HG03521 (cell line): ENCODE measurements around the gene SLAMF7.
"Not testable (repeated sequence)": the region's sequence is repeated elsewhere in the genome, so short reads cannot be mapped to it uniquely, and the experiment has no call there.

Experiments
- ATAC-seq: cut with Tn5 transposase; IDR thresholded peaks from one replicate; pipeline ENCODE4 v1.9.1; 2021; ENCODE audit warnings: mild to moderate bottlenecking, moderate library complexity; ENCODE audit not compliant: unreplicated experiment

The SLAMF7 gene, protein sequence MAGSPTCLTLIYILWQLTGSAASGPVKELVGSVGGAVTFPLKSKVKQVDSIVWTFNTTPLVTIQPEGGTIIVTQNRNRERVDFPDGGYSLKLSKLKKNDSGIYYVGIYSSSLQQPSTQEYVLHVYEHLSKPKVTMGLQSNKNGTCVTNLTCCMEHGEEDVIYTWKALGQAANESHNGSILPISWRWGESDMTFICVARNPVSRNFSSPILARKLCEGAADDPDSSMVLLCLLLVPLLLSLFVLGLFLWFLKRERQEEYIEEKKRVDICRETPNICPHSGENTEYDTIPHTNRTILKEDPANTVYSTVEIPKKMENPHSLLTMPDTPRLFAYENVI

DNA sequence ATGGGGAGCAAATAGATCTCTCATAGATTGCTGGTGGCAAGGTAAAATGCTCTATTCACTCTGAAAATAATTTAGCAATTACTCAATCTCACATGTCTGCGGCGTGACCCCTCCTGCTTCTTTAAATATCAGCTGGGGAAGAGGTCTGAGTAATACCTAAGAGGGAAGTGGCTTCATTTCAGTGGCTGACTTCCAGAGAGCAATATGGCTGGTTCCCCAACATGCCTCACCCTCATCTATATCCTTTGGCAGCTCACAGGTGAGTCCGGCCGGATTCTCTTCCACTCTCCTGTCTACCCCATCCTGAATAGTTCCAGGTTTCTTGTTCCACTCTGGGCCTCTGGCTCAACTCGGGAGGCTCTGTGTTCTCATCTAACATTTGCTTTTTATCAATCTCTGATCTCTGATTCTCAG, at the start of gene SLAMF7:
SLAMF7 (plus strand) TSS at position 150 of the 414 bp plus-strand sequence; CDS start at position 205, 55 bp downstream.
- ATAC-seq, result no peak

GRCh38 chr1:160692390-160692789, 46.7 kb upstream of the SLAMF7 start:
- ATAC-seq, result not testable (repeated sequence)

GRCh38 chr1:160702100-160702499, 36.9 kb upstream of the SLAMF7 start:
- no peak for ATAC-seq

DNA sequence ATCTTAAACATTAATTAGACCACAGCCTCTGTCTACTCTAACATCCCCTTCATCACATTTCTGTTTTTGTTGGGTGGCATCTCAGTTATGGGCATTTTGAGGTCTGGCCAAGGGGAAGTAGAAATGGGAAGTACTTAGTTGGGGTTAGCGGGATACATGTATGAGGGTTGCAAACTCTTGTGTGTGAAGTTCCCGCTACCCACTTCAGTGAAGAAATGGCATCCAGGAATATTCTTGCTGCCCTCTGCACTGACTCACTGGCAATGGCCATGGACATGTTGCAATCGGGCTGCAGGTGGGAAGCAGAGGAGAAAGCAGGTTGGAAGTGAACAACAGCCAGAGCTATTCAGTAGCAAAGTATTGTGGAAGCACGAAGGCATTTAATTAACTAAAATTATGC, 34.8 kb upstream of the SLAMF7 start:
- ATAC-seq, result no peak

DNA sequence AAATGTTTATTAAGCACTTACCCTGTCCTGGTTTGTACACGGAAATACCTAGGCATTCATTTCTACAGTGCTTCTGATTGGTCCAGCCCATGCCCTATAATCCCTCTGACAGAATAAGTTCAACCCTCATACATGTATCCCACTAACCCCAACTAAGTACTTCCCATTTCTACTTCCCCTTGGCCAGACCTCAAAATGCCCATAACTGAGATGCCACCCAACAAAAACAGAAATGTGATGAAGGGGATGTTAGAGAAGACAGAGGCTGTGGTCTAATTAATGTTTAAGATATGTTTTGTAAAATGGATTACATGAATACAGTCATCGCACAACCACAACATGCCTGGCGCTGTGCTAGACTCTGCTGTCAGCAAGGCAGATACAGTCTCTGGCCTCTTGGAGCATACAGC, 33.8 kb upstream of the SLAMF7 start:
- ATAC-seq, result not testable (repeated sequence)

- ATAC-seq, result no peak
Measured at GRCh38 chr1:160705742-160706141, 33.3 kb upstream of the SLAMF7 start.

DNA sequence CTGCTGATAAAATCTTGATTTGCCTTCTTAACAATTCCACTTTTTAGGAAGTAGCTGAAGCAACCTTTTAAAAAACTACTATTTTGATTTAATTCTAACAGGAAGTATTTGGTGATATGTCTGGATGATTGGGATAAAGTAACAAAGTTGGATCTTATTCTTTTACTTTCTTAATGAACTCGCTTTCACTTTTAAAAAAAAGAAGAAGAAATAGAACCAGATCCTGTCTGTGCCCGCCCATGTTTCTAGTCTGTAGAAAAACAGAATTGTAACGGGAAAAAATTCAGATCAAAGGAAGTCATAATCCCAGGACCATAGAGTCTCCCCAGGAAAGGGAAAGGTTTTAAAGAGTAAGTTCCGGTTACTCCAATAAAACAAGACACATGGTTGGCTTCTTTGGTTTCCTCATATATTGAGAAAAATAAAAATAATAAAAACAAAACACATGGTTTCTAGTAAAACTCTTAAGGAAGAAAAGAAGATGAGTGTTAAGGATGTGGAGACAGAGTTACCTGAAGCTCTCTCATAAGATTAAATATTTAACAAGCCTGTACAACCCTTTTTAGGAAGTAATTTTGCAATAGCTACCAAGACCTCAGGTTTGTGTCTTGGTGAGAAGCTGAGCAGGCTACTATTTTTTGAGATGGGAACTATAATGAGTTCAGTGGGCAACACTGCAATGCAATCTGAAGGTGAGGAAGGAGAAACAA, 32.4 kb upstream of the SLAMF7 start:
- no peak for ATAC-seq

- ATAC-seq, result no peak
Measured at GRCh38 chr1:160707236-160708064, 31.6 kb upstream of the SLAMF7 start.

GRCh38 chr1:160708118-160708517, 30.9 kb upstream of the SLAMF7 start:
- ATAC-seq, result no peak

- ATAC-seq, result no peak
Measured at GRCh38 chr1:160708801-160709200, 30.2 kb upstream of the SLAMF7 start.

DNA sequence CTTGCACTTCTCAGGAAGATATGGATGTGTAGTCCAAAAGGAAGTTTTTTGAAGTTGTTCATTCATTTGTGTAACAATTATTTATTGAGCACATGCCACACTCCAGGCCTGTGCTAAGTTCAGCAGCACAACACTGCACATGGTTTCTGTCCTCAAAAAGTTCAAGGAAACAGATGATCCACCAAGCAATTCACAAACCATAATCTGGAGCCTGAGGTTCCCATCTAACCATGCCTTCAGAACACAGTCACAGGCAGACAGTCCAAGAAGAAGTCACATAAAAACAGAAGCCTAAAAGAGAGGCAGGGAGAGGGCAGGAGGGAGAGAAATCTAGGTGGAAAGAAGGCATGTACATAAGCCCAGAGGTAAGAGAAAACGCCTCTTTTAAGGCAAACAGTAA, 29.3 kb upstream of the SLAMF7 start:
- no peak for ATAC-seq

DNA sequence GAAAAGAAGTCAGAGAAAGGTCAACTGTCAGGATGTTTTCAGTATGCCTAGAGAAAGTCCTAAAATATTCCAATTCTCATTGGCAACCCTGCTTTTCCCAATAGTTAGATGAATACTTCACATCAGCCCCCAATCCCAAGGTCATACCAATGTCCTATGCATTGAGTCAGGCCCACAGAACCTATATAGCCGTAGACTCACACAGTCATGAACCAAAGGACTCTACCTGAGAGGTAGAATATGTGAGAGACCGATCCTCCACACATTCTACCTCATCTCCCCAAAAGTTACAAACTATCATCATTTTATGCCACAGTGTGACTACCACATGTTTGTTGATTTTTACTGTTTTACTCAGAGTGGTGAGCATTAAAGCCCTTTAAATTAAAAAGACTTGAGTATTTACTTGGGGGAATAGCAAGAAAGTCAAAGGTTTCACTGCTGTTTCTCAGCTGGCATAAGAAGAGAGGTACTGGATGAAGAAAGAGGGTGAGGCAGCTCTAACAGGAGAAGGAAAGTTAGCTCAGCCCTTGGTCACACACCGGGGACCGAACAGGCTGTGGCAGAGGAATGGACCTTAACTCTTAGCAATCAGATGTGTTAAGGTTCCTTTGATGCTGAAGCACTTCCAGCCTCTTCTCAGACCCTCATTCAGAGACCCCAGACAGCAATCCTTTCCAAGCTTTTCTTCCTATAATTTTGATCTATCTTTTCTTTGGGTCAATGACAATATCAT, 28.4 kb upstream of the SLAMF7 start:
- ATAC-seq, result no peak

DNA sequence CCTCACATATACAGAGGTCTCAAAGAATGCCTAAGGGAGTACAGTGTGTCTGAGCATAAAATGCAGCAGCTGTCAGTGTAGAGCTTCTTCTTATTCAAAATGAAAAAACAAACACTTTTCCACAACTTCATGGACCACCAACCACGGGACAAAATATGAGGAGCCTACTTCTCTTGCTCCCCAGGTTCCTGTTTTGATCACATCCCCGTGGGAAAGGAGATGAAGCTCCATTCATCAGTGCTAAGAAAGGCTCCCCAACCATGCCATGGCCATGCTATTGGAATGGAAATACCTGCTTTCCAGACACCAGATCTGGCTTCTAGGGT, 27.8 kb upstream of the SLAMF7 start:
- ATAC-seq, result no peak

GRCh38 chr1:160711602-160712311, 27.3 kb upstream of the SLAMF7 start, which contains the start of gene CD48:
CD48 (minus strand) TSS chr1:160711822; CDS start chr1:160711763, 59 bp downstream.
- ATAC-seq, result peak; percentile 51

DNA sequence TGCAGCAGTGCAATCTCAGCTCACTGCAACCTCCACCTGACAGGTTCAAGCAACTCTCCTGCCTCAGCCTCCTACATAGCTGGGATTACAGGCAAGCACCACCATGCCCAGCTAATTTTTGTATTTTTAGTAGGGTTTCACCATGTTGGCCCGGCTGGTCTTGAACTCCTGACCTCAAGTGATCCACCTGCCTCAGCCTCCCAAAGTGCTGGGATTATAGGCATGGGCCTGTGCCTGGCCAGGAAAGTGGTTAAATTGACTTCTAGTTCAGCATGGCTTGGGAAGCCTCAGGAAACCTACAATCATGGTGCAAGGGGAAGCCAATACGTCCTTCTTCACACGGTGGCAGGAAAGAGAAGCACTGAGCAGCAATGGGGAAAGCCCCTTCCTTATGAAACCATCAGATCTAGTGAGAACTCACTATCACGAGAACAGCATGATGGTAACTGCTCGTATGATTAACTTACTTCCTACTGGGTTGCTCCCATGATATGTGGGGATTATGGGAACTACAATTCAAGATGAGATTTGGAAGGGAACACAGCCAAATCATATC, 26.4 kb upstream of the SLAMF7 start:
- peak; percentile 29 for ATAC-seq

DNA sequence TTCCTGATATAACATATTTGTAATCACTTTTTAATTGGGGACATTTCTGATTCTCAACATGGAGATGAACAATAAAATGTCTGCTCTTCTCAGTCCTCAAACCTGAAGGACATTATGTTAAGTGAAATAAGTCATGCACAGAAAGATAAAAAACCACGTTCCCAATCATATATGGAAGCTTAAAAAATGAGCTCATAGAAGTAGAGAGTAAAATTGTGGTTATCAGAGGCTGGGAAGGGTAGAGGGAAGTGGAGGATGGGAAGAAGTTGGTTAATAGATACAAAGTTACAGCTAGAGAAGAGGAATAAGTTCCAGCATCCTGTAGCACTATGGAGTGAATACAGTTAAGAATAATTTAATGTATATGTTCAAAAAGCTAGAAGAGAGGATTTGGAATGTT, 25.9 kb upstream of the SLAMF7 start:
- no peak for ATAC-seq

- not testable (repeated sequence) for ATAC-seq
Measured at GRCh38 chr1:160714034-160714648, 24.9 kb upstream of the SLAMF7 start.

DNA sequence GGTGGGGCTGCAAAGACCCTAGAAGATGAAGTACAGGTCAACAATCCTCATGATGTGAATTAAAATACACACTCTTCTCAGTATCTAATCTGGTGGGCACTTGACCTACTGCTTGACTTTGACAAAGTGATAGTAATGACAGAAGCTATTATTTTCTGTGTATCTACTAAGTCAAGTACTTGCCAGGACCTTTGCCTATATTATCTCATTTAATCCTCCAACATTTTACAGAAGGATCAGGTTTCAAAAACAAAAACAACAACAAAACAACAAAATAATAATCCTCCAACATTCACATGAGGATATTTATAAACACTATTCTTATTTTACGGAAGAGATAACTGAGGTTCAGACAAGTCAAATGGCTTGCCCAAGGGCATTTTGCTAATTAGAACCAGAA, 23.0 kb upstream of the SLAMF7 start:
- no peak for ATAC-seq

DNA sequence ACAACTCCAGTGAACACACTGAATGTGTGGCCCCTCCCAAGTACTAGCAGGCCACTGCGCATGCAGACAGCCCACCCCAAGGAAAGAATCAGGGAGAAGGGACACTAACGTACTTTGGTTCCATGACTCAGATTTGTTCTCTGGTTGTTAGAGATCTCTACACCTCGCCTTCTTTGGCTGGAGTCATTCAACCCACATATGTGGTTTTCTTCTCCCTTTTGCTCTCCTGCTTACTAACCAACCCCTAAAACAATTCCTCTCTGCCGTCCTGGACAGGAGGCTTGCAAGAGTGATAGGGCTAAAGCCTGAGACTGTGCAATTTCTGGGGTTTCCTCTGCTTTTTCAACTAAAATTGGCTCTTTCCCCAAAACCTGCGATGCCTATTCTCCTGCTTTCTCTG, 21.7 kb upstream of the SLAMF7 start:
- ATAC-seq, result no peak
